Measurements from ENCODE around the gene FHOD3.

Gene FHOD3

DNA sequence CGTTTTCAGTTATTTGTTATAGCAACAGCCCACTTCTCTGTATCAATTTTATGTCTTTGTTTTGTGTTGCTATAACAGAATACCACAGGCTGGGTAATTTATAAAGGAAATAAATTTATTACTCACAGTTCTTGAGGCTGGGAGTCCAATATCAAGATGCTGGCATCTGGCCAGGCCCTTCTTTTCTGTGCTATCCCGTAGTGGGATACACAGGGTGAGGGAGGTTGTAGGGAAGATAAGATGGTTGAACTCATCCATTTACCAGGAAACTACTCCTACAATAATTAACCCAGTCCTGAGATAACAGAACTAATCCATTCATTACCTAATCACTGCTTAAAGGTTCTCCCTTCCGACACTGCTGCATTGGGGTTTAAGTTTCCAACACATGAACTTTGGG is 310.6 kb downstream of the FHOD3 start:
- DNase-seq = no peak

DNA sequence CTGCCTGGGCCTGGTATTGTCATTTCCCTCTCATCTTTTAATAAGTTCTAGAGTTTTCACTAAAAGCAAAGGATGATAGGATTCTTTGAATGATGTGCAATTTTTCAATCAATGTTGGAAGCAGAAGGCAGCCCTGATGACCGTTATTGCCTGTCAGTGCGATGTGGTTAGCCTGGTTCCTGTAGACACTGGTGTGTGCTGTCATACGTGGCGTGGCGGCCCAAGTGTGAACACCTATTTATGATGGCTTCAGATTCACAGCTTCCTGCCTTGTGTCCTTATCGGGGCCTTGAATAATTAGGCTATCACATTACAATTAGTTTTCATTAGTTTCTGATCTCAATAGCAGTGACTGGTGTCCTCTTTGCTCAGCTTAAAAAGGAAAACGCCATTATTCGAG is 312.7 kb downstream of the FHOD3 start:
- DNase-seq = no peak

DNA sequence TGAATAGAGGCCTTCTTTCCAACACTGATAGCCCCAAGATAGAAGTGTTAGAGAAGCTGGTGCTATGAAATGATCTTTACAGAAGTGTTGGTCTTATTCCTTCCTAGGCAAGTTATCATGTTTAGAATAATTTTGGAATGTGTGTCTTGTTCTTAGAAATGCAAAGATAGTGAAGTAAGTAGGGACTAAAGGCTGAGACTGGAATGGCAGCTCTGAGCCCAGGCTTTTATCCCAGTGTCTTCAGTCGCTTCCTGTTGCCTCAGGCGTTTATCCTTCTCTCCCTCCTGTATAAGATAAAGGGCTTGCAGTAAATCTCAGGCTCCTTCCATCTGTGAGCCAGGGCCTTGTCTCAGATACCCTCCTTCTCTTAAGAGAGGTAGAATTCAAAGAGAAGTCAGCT is 313.1 kb downstream of the FHOD3 start:
- no peak for DNase-seq

GRCh38 chr18:36613069-36613468 is 315.6 kb downstream of the FHOD3 start:
- no peak for DNase-seq

DNA sequence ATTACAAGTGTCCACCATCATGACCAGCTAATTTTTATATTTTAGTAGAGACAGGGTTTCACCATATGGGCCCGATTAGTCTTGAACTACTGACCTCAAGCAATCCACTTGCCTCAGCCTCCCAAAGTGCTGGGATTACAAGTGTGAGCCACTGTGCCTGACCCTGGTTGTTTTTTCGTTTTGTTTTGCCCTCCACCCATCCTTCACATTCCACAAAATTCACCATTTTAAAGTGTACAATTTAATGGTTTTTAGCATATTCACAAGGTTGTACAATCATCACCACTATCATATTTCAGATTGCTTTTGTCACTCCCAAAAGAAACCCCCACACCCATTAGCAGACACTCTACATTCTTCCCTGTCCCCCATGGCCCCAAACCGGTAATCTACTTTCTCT is 316.3 kb downstream of the FHOD3 start:
- DNase-seq = no peak

- DNase-seq = no peak
Measured at GRCh38 chr18:36620788-36621187, 323.3 kb downstream of the FHOD3 start.

- no peak for DNase-seq
Measured at GRCh38 chr18:36622610-36623009, 325.1 kb downstream of the FHOD3 start.

DNA sequence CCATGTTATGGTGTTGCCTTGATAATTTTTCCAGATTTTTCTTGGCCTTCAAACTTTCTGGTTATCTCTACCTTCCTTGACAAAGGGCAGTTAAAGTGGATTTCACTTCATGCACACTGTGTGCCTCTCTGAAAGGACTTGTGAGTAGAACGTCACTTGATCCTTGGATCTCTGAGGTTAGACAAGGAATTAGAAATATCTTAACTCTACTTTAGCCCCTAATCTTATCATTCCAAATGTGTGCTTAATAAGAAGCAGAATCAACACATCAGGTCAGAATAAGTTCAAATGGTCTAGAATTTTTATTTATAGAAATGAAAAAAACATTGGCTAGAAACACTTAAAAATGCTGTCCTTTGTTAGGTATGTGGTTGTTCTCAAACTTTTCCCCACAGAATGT is 325.6 kb downstream of the FHOD3 start:
- DNase-seq = no peak

GRCh38 chr18:36623681-36624190 is 326.2 kb downstream of the FHOD3 start:
- no peak for DNase-seq

DNA sequence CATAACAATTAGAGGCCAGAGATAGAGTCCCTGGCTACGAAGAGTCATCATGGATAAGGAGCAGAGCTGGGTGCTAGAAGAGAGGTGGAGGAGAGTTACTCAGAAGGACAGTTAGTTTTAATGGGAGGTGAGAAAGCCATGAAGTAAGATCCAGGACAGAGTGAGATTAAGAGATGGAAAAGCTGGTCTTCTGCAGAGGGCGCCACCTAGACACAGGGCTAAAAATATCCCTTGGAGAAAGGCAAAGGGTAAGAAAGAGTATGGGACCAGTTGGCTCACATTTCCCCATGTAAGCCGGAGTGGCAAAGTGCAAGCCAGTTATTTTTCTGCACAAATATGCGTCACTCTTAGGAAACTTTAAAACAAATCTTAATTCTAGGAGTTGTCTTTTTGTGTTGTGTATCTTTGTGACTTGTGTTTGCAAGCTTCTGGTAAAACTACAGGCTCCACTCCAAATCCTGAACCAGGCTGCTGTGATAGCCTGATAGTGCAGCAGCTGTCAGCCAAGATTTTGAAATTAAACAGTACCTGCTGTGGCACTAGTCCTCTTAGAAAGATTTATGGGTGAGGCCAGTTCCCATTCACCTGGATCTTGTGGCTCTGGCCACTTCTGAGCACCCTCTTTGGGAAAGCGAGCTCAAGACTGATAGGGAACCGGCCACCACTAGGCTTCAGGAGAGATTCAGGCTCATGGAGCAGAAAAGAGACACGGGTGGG is 327.1 kb downstream of the FHOD3 start:
- no peak for DNase-seq

DNA sequence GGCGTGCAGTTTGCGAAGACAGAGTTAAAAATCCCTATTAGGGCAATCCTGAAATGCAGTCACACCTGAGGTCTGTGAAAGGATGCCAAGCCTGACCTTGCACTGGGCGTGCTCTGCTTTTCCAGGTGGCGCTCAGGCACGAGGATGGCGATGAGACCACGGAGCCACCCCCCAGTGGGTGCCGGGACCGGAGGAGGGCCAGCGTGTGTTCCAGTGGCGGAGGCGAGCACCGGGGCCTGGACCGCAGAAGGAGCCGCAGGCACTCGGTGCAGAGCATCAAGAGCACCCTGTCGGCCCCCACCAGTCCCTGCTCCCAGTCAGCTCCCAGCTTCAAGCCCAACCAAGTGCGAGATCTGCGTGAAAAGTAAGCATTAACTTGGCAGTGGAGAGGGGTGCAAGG is 327.9 kb downstream of the FHOD3 start:
- DNase-seq = no peak

DNA sequence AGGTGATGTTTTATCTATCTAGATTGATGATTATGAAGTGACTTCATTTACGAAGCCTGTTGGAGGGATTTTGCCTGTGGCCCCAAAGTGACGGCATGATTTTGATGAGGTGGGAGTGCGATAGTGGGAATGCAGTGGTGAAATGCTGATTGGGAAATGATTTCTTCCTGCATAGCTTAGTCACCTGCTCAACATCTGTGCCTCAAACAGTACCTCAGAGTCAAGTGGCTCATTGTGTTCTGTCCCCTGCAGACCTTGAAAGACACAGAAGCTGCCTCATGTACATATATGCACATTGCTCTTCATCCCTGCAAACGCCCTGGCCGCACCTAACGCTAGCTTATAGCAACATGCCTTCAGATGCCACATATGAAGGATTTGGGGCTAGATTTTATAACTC is 330.1 kb downstream of the FHOD3 start:
- DNase-seq = no peak

- DNase-seq = no peak
Measured at GRCh38 chr18:36628435-36629137, 331.1 kb downstream of the FHOD3 start.

- no peak for DNase-seq
Measured at GRCh38 chr18:36629138-36629530, 331.6 kb downstream of the FHOD3 start.

GRCh38 chr18:36629836-36630235 is 332.3 kb downstream of the FHOD3 start:
- no peak for DNase-seq

DNA sequence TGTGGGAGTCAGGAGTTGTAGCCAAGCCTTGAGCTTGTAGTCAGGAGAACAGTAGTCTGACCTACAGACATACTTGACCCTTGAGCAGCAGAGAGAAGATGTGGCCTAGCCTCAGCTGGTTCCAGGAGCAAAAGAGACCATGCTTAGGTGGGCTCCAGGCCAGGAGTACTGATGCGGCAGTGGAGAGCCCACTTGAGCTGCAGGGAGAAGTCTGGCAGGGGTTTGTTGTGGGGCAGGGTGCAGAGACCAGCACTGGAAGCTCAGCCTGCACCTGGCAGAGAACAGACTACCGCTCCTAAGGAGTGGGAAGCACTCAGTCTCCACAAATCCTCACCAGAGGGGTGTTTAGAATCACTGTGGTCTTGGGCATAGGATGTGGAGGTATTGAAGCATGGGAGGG is 333.4 kb downstream of the FHOD3 start:
- DNase-seq = peak; percentile 85

GRCh38 chr18:36633961-36634412 is 336.5 kb downstream of the FHOD3 start:
- DNase-seq = peak; percentile 39

DNA sequence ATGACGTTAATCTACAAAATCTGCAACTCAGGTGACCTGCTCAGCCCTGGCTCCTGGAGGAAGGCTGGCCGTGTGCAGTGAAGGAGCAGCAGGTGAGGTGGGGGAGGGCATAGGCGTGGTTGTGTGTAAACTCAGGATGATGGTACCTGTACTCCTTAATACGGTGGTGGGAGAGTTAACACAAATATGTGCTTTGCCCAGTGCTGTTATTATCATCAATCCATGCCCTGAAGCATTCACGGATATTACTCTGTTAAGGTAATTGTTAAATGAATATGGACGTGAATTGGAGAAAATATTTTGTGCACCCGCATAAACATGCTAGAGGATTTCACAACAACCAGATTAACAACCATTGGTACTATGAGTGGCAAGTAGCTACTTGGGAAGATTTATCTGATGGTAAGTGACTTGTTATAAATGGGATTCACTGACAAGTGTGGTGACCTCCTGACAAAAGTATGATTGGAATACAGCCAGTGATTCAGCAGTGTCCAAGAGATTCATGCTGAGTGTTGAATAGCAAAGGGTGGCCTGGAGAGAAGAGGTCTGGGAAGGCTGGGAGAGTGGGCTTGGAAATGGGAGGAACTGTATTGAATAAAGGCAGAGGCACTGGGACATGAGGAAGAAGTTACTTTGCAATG is 337.2 kb downstream of the FHOD3 start:
- DNase-seq = no peak

DNA sequence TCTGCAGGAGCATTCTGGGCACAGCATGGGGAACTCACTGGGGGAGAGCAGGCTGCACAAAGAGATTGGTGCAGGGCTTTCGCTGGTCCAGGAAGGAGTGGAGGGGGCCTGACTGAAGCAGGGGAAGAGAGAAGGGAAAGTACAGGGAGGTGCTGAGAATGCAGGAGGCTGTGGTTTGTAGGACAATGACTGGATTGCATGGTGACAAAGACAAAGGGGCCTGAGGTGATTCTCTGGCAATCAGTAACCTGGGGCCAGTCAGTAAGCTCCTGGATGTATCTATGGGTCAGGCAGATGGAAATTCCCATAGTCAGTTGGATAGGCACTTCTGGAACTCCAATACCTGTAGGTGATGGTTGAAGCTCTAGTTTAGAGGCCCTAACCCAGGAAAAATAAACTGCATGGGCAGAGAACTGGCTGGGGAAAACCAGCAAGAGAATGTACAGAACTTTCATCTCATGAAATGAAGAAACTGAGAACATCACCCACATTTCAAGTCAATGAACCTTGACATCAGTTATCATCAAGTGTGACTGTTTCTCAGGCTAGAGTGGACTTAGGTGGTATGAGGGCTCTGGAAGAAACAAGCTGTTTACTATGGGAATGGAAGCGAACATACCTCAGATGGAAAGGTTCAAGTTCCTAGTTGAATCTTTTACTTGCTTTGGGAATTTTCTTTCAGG is 338.0 kb downstream of the FHOD3 start:
- DNase-seq = no peak

GRCh38 chr18:36636237-36636817 is 338.8 kb downstream of the FHOD3 start:
- DNase-seq = no peak

DNA sequence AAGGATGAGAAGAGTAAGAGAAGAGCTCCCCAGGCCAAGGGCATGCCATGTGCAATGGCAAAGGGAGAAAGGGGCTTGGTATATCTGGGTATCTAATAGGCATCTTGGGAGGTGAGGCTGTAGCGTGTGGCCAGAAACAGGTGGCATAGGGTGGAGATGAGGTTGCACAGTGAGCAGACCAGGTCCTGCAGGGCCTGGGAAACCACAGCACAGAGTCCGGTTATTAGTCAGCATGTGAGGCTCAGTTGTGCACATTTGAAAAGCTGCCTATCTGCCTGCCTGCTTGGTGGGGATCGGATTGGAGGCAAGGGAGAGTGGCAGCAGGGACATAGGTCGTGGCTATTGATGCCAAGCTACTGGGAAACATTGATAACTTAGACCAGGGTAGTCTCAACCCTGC is 340.7 kb downstream of the FHOD3 start:
- DNase-seq = no peak

DNA sequence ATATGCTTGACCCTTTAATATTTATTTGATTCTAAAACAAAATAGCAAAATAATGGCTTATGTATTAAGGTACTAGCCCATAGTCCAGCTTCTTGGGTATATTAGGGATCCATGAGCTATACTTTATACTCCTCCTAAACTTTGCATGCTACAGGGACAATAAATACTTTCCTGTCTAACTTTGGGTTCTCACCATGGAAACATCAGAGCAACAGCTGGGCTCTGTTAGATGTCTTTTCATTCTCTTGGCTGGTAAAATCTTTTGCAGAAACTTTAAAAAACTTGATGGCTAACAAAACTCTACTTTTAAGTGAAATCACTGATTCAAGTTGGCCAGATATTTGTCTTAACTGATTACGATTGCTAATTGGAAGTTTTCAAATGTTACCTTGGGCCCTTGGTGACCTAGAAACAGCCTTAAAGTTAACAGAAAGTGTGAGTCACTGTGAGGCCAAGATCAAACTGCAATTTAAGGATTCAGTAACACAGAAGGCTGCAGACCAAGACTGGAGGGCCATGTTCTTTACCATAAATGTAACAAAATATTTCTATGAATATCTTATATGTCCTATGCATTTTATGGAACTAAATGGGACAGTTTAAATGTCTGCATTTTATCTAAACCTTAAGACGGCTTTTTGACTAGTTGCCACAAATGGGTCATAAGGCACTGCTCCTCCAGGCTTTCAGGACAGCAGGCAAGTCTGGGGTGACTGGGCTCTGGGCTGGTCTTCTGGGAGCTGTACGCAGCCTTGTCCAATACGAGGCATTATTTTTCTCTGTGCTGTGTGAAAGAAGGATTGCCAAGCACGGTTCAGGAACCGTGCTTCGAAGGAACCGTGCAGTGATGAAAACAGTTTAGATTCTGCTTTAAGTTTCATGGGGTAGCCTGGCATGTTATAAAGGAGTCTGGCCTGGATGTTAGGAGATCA is 342.8 kb downstream of the FHOD3 start:
- DNase-seq = no peak

All from DMS79 treated with DMSO at 0.1 percent for 48 hours (cell line).